HG02678 (cell line): Measurements from ENCODE around the gene GPHN.

Experiments used
- ATAC-seq: cut with Tn5 transposase; IDR thresholded peaks from one replicate; pipeline ENCODE4 v1.9.1; 2021; ENCODE audit warnings: mild to moderate bottlenecking, moderate library complexity; ENCODE audit not compliant: unreplicated experiment

Gene GPHN

DNA sequence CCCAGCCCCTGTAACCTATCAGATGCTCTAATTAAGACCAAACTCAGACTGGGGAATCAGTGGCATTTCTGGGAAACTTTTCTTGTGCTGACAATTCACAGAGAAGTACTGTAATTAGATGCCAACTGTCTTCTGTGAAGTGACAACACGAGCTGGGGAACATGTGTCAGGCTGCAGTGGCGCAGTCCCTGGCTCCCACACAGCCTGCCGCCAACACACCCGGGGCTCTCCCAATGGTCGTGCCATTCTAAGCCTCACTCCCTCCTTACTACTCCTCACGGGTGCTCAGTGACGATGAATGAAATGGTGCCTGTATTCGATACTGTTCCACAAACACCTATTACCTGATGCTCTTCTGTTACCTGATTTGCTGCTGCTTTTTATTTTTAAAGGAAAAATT lies 699.9 kb downstream of the GPHN start:
- no peak for ATAC-seq

DNA sequence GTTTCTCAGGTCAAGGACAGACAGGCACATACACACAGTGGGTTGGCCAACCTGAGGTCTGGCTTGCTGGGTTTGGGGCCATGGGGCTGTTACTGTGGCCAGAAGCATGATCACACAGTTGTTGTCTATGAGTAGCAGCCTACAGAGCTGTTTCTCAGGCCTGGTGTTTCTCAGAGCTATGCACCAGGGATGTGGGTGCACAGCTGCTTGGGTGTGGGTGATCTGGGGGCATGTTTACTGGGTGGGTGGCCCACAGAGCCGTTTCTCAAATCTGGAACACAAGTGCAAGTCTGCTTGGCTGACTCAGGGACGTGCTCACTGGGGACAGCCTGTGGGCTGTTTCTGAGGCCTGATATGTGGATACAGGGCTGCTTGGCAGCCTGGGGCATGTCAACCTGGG lies 710.2 kb downstream of the GPHN start:
- ATAC-seq = no peak

DNA sequence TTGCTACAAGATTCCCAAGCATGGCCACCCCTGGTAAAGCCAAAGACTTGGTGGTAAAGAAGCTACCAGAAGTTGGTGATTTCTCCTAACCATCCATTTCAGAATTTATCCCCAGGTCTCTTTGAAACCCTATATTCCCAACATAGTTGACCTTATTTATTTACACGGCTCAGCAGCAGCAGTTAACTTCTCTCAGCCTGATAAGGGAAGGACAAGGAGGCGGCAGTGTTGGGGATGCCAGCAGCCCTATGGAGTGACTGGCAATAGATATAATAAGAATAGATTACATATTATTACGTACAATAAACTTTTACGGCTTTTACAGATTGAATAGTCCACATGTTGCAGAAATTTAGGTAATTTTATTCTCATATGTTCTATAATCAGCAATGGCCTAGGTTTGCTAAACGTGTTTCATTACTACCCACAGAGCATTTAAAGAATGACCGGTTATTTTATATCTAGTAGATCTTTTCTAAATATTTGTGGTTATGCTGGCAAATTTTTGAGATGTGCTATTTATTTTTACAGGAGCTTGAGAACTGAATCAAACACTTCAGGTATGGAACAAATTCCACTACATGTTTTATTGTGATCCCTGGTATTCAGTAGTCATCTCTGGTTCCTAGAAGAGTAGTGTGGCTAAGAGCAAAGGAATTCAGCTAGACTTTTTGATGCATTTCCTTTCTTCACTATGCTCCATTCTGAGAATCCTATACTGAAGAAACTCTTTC lies 713.5 kb downstream of the GPHN start:
- ATAC-seq = no peak

DNA sequence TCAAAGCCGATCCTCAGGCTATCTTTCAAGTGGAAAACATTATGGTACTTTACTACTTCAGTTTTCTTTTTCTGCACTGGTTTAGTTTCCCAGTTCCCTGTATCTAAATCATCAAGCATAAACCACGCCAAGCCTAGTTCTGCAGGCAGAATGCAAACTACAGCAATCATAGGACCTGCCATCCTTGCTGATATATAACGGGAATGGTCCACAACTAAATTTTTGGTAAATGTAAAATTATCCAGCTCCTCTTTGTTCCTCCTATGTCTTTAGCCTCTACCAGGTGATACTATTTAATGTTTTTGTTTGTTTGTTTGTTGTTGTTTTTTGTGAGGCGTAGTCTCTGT lies 714.0 kb downstream of the GPHN start:
- ATAC-seq = no peak

DNA sequence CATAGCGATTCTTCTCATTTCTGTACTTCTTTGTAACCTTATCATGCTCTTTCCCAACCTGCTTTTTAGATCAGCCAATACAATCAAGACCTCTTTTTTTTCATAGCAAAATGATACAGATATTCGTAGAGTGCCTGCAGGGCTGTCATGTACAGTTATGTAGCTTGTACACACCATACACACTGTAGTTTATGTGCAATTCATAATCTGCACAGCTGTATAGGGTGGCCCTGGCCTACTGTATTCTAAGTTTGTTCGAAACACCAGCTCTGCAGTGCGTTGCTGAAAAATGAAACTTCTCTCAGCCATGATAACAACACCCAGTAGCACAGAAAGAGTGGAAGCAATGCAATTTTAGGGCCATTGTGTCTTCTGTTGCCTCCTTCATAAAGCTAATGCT lies 717.6 kb downstream of the GPHN start:
- ATAC-seq = no peak

DNA sequence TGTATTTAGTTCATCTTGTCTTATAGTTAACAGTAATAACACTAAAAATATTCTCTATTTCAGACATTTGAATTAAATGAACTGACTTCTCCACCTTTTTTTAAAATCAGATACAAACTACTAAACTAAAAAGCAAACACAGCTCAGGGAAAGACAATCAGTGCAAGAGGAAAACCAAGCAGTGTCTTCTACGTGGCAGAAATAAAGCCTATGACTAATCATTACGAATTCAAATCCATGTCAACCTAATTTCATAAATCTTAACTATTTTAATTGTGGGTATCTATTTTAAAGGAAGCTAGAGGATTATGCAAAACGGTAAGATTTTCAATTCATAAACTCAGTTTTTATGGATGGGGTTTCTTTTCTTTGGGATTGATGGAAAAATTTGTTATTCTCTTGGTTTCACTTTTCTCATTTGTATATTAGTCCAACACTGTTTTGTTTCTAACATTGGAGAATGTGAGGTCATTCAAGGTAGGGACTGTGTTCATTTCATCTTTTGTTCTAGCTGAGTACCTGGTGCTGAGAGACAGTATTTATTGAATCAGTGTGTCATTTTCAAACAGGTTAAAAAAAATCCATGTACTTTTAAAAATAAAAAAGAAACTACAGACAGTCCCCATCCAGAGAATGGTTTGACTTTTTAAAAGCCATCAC lies 720.5 kb downstream of the GPHN start:
- no peak for ATAC-seq
